ENCODE measurements around the gene LOXL4.

- TF ChIP-seq POLR2AphosphoS5 (IDR thresholded peaks at IDR 0.05): no peak
- no peak for TF ChIP-seq POLR2A (IDR thresholded peaks at IDR 0.05)
Observed at GRCh38 chr10:98289802-98290209, 21.8 kb upstream of the LOXL4 start.

Measured in transverse colon (tissue), 3 donors.